IgD-negative memory B cell (primary cell): ENCODE measurements around the gene EMSY. TPM values are rescaled to one million over a fixed set of nuclear protein-coding genes. Genes with fewer than 3 reads are reported as not detected.
"Not testable (repeated sequence)": the region's sequence is repeated elsewhere in the genome, so short reads cannot be mapped to it uniquely, and the experiment has no call there.

ENCODE experiments used
- H3K27ac Mint-ChIP-seq, 3 donors: one replicate each; pipeline ENCODE4 v1.8.0; 2020 to 2022; ENCODE audit warnings: mild to moderate bottlenecking in 3 of 3, mixed read lengths in 3 of 3, moderate library complexity in 1 of 3
- H3K27me3 Mint-ChIP-seq: one replicate; pipeline ENCODE4 v1.8.0; 2021; ENCODE audit warnings: mixed read lengths
- H3K36me3 Mint-ChIP-seq: one replicate; pipeline ENCODE4 v1.8.0; 2020; ENCODE audit warnings: mild to moderate bottlenecking, mixed read lengths
- H3K4me1 Mint-ChIP-seq, 3 donors: one replicate each; pipeline ENCODE4 v1.8.0; 2020 to 2022; ENCODE audit warnings: mixed read lengths in 3 of 3, mild to moderate bottlenecking in 1 of 3
- H3K4me3 Mint-ChIP-seq, 4 donors: one replicate each; pipeline ENCODE4 v1.8.0; 2020 to 2022; ENCODE audit warnings: mild to moderate bottlenecking in 4 of 4, mixed read lengths in 4 of 4, moderate library complexity in 3 of 4
- H3K9me3 Mint-ChIP-seq, 3 donors: one replicate each; pipeline ENCODE4 v1.8.0; 2020 to 2021; ENCODE audit warnings: mixed read lengths in 3 of 3, mild to moderate bottlenecking in 1 of 3
- polyA plus RNA-seq: library from polyadenylated mRNA; unstranded; fragments of 300-500 nt; fragmentation: Illumina TruSeq; gene quantifications from one replicate; pipeline ENCODE4 v1.2.3, GENCODE V29; 2021

Gene EMSY, protein sequence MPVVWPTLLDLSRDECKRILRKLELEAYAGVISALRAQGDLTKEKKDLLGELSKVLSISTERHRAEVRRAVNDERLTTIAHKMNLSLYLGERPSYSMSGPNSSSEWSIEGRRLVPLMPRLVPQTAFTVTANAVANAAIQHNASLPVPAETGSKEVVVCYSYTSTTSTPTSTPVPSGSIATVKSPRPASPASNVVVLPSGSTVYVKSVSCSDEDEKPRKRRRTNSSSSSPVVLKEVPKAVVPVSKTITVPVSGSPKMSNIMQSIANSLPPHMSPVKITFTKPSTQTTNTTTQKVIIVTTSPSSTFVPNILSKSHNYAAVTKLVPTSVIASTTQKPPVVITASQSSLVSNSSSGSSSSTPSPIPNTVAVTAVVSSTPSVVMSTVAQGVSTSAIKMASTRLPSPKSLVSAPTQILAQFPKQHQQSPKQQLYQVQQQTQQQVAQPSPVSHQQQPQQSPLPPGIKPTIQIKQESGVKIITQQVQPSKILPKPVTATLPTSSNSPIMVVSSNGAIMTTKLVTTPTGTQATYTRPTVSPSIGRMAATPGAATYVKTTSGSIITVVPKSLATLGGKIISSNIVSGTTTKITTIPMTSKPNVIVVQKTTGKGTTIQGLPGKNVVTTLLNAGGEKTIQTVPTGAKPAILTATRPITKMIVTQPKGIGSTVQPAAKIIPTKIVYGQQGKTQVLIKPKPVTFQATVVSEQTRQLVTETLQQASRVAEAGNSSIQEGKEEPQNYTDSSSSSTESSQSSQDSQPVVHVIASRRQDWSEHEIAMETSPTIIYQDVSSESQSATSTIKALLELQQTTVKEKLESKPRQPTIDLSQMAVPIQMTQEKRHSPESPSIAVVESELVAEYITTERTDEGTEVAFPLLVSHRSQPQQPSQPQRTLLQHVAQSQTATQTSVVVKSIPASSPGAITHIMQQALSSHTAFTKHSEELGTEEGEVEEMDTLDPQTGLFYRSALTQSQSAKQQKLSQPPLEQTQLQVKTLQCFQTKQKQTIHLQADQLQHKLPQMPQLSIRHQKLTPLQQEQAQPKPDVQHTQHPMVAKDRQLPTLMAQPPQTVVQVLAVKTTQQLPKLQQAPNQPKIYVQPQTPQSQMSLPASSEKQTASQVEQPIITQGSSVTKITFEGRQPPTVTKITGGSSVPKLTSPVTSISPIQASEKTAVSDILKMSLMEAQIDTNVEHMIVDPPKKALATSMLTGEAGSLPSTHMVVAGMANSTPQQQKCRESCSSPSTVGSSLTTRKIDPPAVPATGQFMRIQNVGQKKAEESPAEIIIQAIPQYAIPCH (N-terminal part only)
- 22.9 TPM for polyA plus RNA-seq

- peaks cover 24 to 27% (median 25%) of the 10 kb centered on the region in 3 donors for H3K4me1 Mint-ChIP-seq
- no peaks in the 10 kb centered on the region for H3K27me3 Mint-ChIP-seq
- H3K36me3 Mint-ChIP-seq, result peaks cover 2% of the 10 kb centered on the region
- H3K27ac Mint-ChIP-seq, result peak within 1 kb of the TSS; percentile 83 to 97 (median 97)
- no peaks in the 10 kb centered on the region for H3K9me3 Mint-ChIP-seq
- peak within 1 kb of the TSS; percentile 93 to 99 (median 98) for H3K4me3 Mint-ChIP-seq
Measured at GRCh38 chr11:76444384-76445120, at the start of gene EMSY. Gene EMSY (plus strand): TSS chr11:76445018. CDS start chr11:76446939, 1,921 bp downstream.

DNA sequence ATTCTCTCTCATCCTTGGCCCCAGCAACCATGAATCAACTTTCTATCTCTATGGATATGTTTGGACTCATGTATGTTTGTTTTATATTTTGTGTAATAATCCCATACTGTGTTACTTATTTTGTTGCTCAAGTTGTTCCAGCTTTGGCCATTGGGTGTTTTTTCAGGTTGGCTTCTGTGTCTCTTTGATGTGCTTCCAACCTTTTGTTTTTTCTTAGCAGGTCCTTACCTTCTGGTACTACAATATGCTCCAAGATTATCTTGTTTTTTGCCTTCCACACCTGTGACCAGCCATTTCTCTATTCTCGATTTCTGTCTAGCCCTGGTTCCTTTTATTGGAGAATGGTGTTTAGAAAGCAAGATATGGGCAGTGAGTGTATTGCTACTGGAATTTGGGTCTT, 49.5 kb upstream of the EMSY start:
- Mint-ChIP-seq H3K27me3 (no peaks in the 10 kb centered on the region), H3K27ac (no peak overlapping the region), H3K36me3 (peaks cover 2% of the 10 kb centered on the region), H3K9me3 (no peaks in the 10 kb centered on the region), H3K4me3 (no peak overlapping the region), H3K4me1 (peaks cover 3 to 6% (median 5%) of the 10 kb centered on the region in 3 donors)

DNA sequence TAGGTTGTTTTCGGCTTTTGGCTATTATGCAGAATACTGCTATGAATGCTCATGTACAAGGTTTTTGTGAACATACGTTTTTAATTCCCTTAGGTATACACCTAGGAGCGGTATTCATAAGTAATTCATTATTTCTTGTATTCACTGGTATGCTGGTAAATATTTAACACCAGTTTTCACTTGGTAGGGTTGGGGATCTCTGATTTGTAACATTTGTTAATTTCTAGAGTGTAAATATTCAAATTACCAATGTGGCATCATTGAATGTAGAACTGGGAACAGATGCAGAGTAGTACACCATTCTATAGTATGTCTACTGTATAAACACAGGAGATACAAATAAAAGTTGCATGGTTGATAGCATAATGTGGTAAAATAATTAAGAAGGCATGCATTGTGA, 47.4 kb upstream of the EMSY start:
- H3K27me3 Mint-ChIP-seq, result no peaks in the 10 kb centered on the region
- H3K4me3 Mint-ChIP-seq, result no peak overlapping the region
- no peak overlapping the region for H3K27ac Mint-ChIP-seq
- peaks cover 3 to 8% (median 5%) of the 10 kb centered on the region in 3 donors for H3K4me1 Mint-ChIP-seq
- H3K36me3 Mint-ChIP-seq, result peaks cover 5% of the 10 kb centered on the region
- H3K9me3 Mint-ChIP-seq, result no peaks in the 10 kb centered on the region

- no peak overlapping the region for H3K4me3 Mint-ChIP-seq
- peaks cover 0 to 2% (median 1%) of the 10 kb centered on the region in 3 donors for H3K4me1 Mint-ChIP-seq
- no peaks in the 10 kb centered on the region for H3K27me3 Mint-ChIP-seq
- H3K9me3 Mint-ChIP-seq, result no peaks in the 10 kb centered on the region
- peaks cover 5% of the 10 kb centered on the region for H3K36me3 Mint-ChIP-seq
- H3K27ac Mint-ChIP-seq, result no peak overlapping the region
Measured at GRCh38 chr11:76400967-76401366, 43.9 kb upstream of the EMSY start.

DNA sequence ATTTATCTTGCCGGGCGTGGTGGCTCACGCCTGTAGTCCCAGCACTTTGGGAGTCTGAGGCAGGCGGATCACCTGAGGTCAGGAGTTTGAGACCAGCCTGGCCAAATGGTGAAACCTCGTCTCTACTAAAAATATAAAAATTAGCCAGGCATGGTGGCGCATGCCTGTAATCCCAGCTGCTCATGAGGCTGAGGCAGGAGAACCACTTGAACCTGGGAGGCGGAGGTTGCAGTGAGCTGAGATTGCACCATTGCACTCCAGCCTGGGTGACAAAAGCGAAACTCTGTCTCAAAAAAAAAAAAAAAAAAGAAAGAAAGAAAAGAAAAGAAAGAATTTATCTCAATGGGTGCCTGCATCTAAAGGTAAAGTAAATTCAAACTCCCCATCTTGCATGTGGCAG, 43.3 kb upstream of the EMSY start:
- H3K36me3 Mint-ChIP-seq, H3K27me3 Mint-ChIP-seq, H3K4me1 Mint-ChIP-seq, H3K4me3 Mint-ChIP-seq, H3K9me3 Mint-ChIP-seq, H3K27ac Mint-ChIP-seq: not testable (repeated sequence)

DNA sequence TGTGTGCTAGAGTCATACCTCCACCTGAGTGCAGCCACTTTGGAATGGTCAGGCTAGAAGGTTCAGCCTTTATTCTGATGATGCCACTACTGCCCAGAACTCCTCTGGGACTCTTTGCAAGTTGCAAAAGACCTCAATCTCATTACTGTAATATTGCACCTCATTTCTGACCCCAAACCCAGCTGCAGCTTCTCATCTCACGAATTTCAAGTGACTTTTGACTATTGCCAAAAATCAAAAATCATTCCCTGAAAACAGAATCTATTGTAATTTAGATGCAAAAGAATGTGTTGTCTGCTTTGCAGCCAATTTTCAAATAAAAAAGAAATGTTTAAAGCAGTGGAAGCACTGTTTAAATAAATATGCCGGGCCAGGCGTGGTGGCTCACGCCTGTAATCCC, 38.5 kb upstream of the EMSY start:
- Mint-ChIP-seq H3K9me3 (no peaks in the 10 kb centered on the region), H3K27ac (no peak overlapping the region), H3K27me3 (peaks cover 3% of the 10 kb centered on the region), H3K36me3 (no peaks in the 10 kb centered on the region), H3K4me3 (no peak overlapping the region), H3K4me1 (no peaks in the 10 kb centered on the region)

GRCh38 chr11:76408171-76408965, 36.5 kb upstream of the EMSY start:
- H3K27ac Mint-ChIP-seq, result no peak overlapping the region
- peaks cover 3% of the 10 kb centered on the region for H3K27me3 Mint-ChIP-seq
- H3K36me3 Mint-ChIP-seq, result peaks cover 2% of the 10 kb centered on the region
- no peaks in the 10 kb centered on the region for H3K9me3 Mint-ChIP-seq
- H3K4me3 Mint-ChIP-seq, result no peak overlapping the region
- H3K4me1 Mint-ChIP-seq, result no peaks in the 10 kb centered on the region

- H3K27me3 Mint-ChIP-seq, result peaks cover 8% of the 10 kb centered on the region
- H3K27ac Mint-ChIP-seq, result no peak overlapping the region
- no peaks in the 10 kb centered on the region for H3K9me3 Mint-ChIP-seq
- peaks cover 2% of the 10 kb centered on the region for H3K36me3 Mint-ChIP-seq
- no peak overlapping the region for H3K4me3 Mint-ChIP-seq
- no peaks in the 10 kb centered on the region for H3K4me1 Mint-ChIP-seq
Measured at GRCh38 chr11:76410851-76411357, 33.9 kb upstream of the EMSY start.

DNA sequence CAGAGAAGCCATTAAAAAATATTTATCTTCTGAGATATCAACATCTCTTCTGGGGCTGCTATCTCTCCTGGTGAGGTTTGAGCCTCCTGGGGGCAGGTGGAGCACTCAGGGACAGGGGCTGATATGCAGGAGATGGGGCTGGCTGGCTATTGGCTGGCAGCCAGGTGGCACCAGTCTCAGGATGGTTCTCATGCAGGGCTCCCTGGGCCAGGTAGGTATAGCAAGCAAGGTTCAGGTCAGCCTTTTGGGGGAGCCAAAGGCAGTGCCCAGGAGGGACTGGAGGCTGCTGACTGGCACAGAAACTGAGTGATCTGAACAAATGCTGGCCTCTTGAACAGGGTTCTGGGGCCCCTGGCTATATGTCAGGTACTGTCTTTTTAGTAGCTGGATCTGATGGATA, 29.7 kb upstream of the EMSY start:
- peaks cover 7% of the 10 kb centered on the region for H3K27me3 Mint-ChIP-seq

DNA sequence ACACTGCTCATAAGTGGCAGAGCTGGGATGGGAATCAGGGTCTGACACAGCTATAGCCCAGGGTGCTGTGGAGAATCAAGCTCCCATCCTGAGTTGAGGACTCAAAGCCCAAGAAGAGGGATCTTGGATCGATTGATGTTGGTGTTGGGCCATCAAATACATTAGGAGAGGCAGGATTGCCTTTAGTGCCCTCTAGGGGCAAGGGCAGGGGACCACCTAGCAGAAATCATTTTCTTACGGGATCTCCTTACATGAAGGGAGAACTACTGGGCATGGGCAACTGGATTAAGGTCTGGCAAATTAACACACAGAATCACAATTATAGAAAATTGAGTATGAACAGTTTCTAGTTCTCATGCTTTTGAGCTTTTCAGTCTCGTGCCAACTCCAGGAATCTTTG, 24.9 kb upstream of the EMSY start:
- peak overlapping the region in 1 of 3 donors; percentile 57 for H3K27ac Mint-ChIP-seq
- no peaks in the 10 kb centered on the region for H3K9me3 Mint-ChIP-seq
- H3K36me3 Mint-ChIP-seq, result no peaks in the 10 kb centered on the region
- H3K4me3 Mint-ChIP-seq, result no peak overlapping the region
- peaks cover 2% of the 10 kb centered on the region for H3K27me3 Mint-ChIP-seq
- peaks cover 0 to 7% (median 6%) of the 10 kb centered on the region in 3 donors for H3K4me1 Mint-ChIP-seq

More for the DNA sequence above, 29.7 kb upstream of the EMSY start:
- H3K9me3 Mint-ChIP-seq, result no peaks in the 10 kb centered on the region
- H3K36me3 Mint-ChIP-seq, result peaks cover 2% of the 10 kb centered on the region
- no peak overlapping the region for H3K27ac Mint-ChIP-seq
- H3K4me1 Mint-ChIP-seq, result no peaks in the 10 kb centered on the region
- H3K4me3 Mint-ChIP-seq, result no peak overlapping the region

DNA sequence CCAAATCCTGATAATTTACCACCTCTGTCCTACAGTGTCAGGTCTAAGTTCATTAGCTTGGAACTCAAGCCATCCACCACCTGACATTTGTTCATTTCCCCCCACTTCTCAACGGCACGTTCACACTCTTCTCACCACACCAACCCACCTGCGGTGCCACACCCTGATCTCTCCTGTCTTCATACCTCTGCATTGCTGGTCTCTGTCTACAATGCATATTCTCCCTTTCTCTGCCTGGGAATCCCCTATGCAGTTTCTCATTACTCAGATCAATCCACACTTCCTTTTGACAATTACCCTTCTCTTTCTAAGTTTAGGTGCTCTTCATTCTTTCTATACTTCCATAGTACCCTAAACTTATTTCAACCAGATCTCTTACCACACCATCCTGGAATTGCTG, 20.4 kb upstream of the EMSY start:
- H3K4me1 Mint-ChIP-seq, result peaks cover 0 to 9% (median 6%) of the 10 kb centered on the region in 3 donors
- no peaks in the 10 kb centered on the region for H3K9me3 Mint-ChIP-seq
- no peak overlapping the region for H3K4me3 Mint-ChIP-seq
- H3K27ac Mint-ChIP-seq, result no peak overlapping the region
- no peaks in the 10 kb centered on the region for H3K36me3 Mint-ChIP-seq
- H3K27me3 Mint-ChIP-seq, result peaks cover 4% of the 10 kb centered on the region

DNA sequence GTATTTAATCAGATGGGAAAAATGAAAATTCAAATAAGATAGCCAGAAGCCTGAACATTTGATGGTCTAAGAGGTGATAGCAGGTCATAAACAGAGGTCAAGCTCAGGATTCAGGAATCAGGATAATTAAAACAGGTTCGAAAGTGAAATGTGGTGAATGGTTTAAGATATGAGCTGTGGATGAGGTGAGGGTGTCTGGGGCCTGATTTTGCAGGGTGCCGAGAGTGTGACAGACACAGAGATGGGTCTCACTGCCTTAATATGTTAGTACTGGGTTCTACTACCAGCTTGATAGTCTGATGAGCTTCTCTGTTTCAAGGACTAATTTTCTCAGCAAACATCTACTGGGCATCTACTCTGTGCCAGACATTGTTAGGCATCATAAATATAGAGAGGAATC, 19.9 kb upstream of the EMSY start:
- H3K4me1 Mint-ChIP-seq, result peaks cover 0 to 9% (median 6%) of the 10 kb centered on the region in 3 donors
- no peak overlapping the region for H3K4me3 Mint-ChIP-seq
- H3K9me3 Mint-ChIP-seq, result no peaks in the 10 kb centered on the region
- no peak overlapping the region for H3K27ac Mint-ChIP-seq
- H3K36me3 Mint-ChIP-seq, result no peaks in the 10 kb centered on the region
- H3K27me3 Mint-ChIP-seq, result peaks cover 4% of the 10 kb centered on the region

DNA sequence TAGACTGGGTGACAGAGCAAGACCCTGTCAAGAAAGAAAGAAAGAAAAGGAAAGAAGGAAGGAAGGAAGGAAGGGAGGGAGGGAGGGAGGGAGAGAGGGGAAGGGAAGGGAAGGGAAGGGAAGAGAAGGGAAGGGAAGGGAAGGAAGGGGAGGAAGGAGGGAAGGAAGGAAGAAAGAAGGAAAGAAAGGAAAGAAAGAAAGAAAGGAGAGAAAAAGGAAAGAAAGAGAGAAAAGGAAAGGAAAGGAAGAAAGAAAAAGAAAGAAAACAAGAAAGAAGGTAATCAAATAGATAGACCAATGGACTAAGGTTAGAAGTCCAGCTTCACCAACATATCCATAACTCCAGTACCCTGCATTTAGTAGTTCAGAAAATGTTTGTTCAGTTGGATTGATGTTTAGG, 18.2 kb upstream of the EMSY start:
- H3K9me3 Mint-ChIP-seq, result no peaks in the 10 kb centered on the region
- peaks cover 0 to 9% (median 6%) of the 10 kb centered on the region in 3 donors for H3K4me1 Mint-ChIP-seq
- H3K36me3 Mint-ChIP-seq, result no peaks in the 10 kb centered on the region
- peaks cover 4% of the 10 kb centered on the region for H3K27me3 Mint-ChIP-seq
- no peak overlapping the region for H3K4me3 Mint-ChIP-seq
- no peak overlapping the region for H3K27ac Mint-ChIP-seq
